ENCODE measurements around the gene VKORC1.

GRCh38 chr16:31125844-31126243, 31.2 kb upstream of the VKORC1 start:
- TF ChIP-seq CTCF (IDR thresholded peaks at IDR 0.05) (no peak), POLR2A (IDR thresholded peaks at IDR 0.05) (no peak)

Measured in lower leg skin (tissue), 3 donors.